GM12865 (cell line): ENCODE results near the gene ALAS1.

Source experiments
- DNase-seq: peaks from one replicate; pipeline ENCODE4 v3.0.0; 2010; ENCODE audit warnings: low read depth
- H3K4me3 ChIP-seq: 2 replicates; pipeline ENCODE4 v1.5.1; 2011; ENCODE audit warnings: mild to moderate bottlenecking, low read depth, low read length, control low read depth
- CTCF ChIP-seq: IDR thresholded peaks from 2 replicates; pipeline ENCODE4 v1.5.1; 2011; ENCODE audit warnings: low read length, control low read depth, low read depth, inconsistent platforms; ENCODE audit not compliant: insufficient read depth; ENCODE audit errors: missing control alignments

The ALAS1 gene

GRCh38 chr3:52236424-52236886 lies 38.5 kb downstream of the ALAS1 start:
- no peak overlapping the region for H3K4me3 ChIP-seq
- DNase-seq, result no peak
- peak; percentile 5 for TF ChIP-seq CTCF

- peak overlapping the region; percentile 67; the same call in 1 of the 2 replicates for H3K4me3 ChIP-seq
- no peak for DNase-seq
- TF ChIP-seq CTCF, result no peak
Observed at GRCh38 chr3:52237006-52237656, 39.2 kb downstream of the ALAS1 start.

GRCh38 chr3:52237657-52238172 lies 39.8 kb downstream of the ALAS1 start:
- TF ChIP-seq CTCF, result no peak
- H3K4me3 ChIP-seq, result peak overlapping the region; percentile 67
- DNase-seq, result no peak

- DNase-seq, result no peak
- peak overlapping the region; percentile 67 for H3K4me3 ChIP-seq
- TF ChIP-seq CTCF, result no peak
Observed at GRCh38 chr3:52238193-52238760, 40.3 kb downstream of the ALAS1 start.

- DNase-seq, result peak; percentile 89
Observed at GRCh38 chr3:52238761-52239701, 41.1 kb downstream of the ALAS1 start, which contains the start of gene TWF2. TWF2 (minus strand) TSS chr3:52239158; CDS start chr3:52239016, 142 bp downstream.

More at GRCh38 chr3:52238761-52239701, 41.1 kb downstream of the ALAS1 start, which contains the start of gene TWF2:
- TF ChIP-seq CTCF, result peak; percentile 45
- peak within 1 kb of the TSS; percentile 67 for H3K4me3 ChIP-seq
